ENCODE data around the gene CD2AP.

DNA sequence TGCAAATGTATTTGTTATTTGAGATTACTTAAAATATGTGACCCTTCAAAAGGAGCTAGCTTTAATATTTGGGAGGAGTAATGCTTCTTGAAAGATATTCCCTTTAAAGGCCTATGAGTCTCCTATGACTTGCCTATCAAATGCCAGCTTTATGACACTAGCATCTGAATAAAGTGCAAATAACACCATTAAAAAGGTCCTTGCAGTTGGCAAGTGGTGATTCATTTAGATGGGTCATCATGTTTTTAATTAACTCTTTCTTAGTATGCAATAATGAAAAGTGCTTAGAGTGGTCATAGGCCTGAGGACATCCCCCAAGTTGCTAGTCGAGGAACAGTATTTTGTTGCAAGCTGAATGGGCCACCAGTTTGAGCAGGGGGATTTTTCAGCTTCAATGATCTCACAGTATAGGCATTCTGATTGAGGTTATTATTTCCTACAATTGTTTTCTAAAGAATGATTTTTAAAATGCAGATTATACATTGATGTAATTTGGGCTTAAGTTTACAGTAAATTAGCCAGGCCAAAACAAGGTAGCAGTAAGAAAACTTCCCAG lies 3.7 kb upstream of the CD2AP start:
- TF ChIP-seq POLR2AphosphoS5 (IDR thresholded peaks at IDR 0.05): no peak
- TF ChIP-seq, protein P1, sequence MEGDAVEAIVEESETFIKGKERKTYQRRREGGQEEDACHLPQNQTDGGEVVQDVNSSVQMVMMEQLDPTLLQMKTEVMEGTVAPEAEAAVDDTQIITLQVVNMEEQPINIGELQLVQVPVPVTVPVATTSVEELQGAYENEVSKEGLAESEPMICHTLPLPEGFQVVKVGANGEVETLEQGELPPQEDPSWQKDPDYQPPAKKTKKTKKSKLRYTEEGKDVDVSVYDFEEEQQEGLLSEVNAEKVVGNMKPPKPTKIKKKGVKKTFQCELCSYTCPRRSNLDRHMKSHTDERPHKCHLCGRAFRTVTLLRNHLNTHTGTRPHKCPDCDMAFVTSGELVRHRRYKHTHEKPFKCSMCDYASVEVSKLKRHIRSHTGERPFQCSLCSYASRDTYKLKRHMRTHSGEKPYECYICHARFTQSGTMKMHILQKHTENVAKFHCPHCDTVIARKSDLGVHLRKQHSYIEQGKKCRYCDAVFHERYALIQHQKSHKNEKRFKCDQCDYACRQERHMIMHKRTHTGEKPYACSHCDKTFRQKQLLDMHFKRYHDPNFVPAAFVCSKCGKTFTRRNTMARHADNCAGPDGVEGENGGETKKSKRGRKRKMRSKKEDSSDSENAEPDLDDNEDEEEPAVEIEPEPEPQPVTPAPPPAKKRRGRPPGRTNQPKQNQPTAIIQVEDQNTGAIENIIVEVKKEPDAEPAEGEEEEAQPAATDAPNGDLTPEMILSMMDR (IDR thresholded peaks at IDR 0.05): no peak
- no peak for TF ChIP-seq EP300 (IDR thresholded peaks at IDR 0.05)

All from gastroesophageal sphincter (tissue), 3 donors.